Peyer's patch (tissue), 4 donors: Measurements from ENCODE around the gene COL8A1. TPM values are rescaled to one million over a fixed set of nuclear protein-coding genes. Genes with fewer than 3 reads are reported as not detected.

ENCODE experiments used
- DNase-seq, 3 donors: peaks; one replicate each; pipeline ENCODE4 v3.0.0-alpha.2; 2017 to 2019
- H3K27ac ChIP-seq, 4 donors: fragments of 200-600 bp; sonication (generic); one replicate each; pipeline ENCODE4 v1.5.1; 2016 to 2019
- H3K27me3 ChIP-seq, 2 donors: fragments of 200-600 bp; sonication (generic); one replicate each; pipeline ENCODE4 v1.5.1; 2019
- H3K36me3 ChIP-seq, 3 donors: fragments of 200-600 bp; sonication (generic); one replicate each; pipeline ENCODE4 v1.5.1; 2016 to 2019
- H3K4me1 ChIP-seq, 4 donors: fragments of 200-600 bp; sonication (generic); one replicate each; pipeline ENCODE4 v1.5.1; 2016 to 2019
- H3K4me3 ChIP-seq, 4 donors: fragments of 200-600 bp; sonication (generic); 1 replicate in 3 of 4; 2 replicates in 1 of 4; pipeline ENCODE4 v1.5.1; 2016 to 2019; ENCODE audit warnings: mild to moderate bottlenecking in 1 of 4
- H3K9me3 ChIP-seq, 4 donors: fragments of 200-600 bp; sonication (generic); one replicate each; pipeline ENCODE4 v1.5.1; 2016 to 2019; ENCODE audit warnings: mild to moderate bottlenecking in 1 of 4
- CTCF ChIP-seq, 6 experiments: fragments of 450-650 bp in 4 of 6; fragments of 200-600 bp in 2 of 6; sonication (generic) in 1 of 6; IDR thresholded peaks; one replicate each; pipeline ENCODE4 v1.5.1; 2017 to 2019; ENCODE audit warnings: antibody characterized with exemption in 6 of 6, mild to moderate bottlenecking in 3 of 6, moderate library complexity in 1 of 6
- POLR2A ChIP-seq, 2 donors: fragments of 450-650 bp; IDR thresholded peaks; one replicate each; pipeline ENCODE4 v1.5.1; 2017; ENCODE audit warnings: antibody characterized with exemption in 2 of 2, mild to moderate bottlenecking in 2 of 2, moderate library complexity in 2 of 2
- total RNA-seq, 4 donors: library from RNA; depleted of rRNA; stranded (reverse); fragments of >200 nt; gene quantifications; one replicate each; pipeline ENCODE4 v1.1.0, GENCODE V29; 2016

Gene COL8A1
- total RNA-seq, 4 donors from 2014 or later = 2.3 to 5.3 (median 3.3) TPM; not detected in 1

- Histone ChIP-seq H3K4me1 (no peaks in the 10 kb centered on the region), H3K27me3 (no peaks in the 10 kb centered on the region), H3K36me3 (no peaks in the 10 kb centered on the region), H3K9me3 (no peaks in the 10 kb centered on the region), H3K27ac (no peak overlapping the region), H3K4me3 (no peak overlapping the region)
- DNase-seq = no peak
- TF ChIP-seq CTCF (IDR thresholded peaks at IDR 0.05) (no peak), POLR2A (IDR thresholded peaks at IDR 0.05) (no peak)
Observed at GRCh38 chr3:99662838-99663570, 24.6 kb downstream of the COL8A1 start.

- no peak for TF ChIP-seq CTCF (IDR thresholded peaks at IDR 0.05)
- H3K4me1 ChIP-seq = no peaks in the 10 kb centered on the region
- no peak overlapping the region for H3K27ac ChIP-seq
- no peaks in the 10 kb centered on the region for H3K27me3 ChIP-seq
- no peaks in the 10 kb centered on the region for H3K36me3 ChIP-seq
- DNase-seq = no peak
- no peak overlapping the region for H3K4me3 ChIP-seq
- no peaks in the 10 kb centered on the region for H3K9me3 ChIP-seq
Observed at GRCh38 chr3:99663977-99664376, 25.6 kb downstream of the COL8A1 start.

- no peaks in the 10 kb centered on the region for H3K27me3 ChIP-seq
- TF ChIP-seq POLR2A (IDR thresholded peaks at IDR 0.05) (no peak), CTCF (IDR thresholded peaks at IDR 0.05) (no peak)
- H3K9me3 ChIP-seq = no peaks in the 10 kb centered on the region
- no peak for DNase-seq
- no peak overlapping the region for H3K4me3 ChIP-seq
- H3K4me1 ChIP-seq = no peaks in the 10 kb centered on the region
- no peak overlapping the region for H3K27ac ChIP-seq
- no peaks in the 10 kb centered on the region for H3K36me3 ChIP-seq
Observed at GRCh38 chr3:99665017-99665416, 26.6 kb downstream of the COL8A1 start.

GRCh38 chr3:99666201-99666600, 27.8 kb downstream of the COL8A1 start:
- DNase-seq = no peak
- Histone ChIP-seq H3K36me3 (no peaks in the 10 kb centered on the region), H3K4me3 (no peak overlapping the region), H3K27me3 (no peaks in the 10 kb centered on the region), H3K9me3 (no peaks in the 10 kb centered on the region), H3K27ac (no peak overlapping the region), H3K4me1 (no peaks in the 10 kb centered on the region)
- no peak for TF ChIP-seq POLR2A (IDR thresholded peaks at IDR 0.05)
- no peak for TF ChIP-seq CTCF (IDR thresholded peaks at IDR 0.05)

GRCh38 chr3:99668044-99668443, 29.6 kb downstream of the COL8A1 start:
- no peak for TF ChIP-seq CTCF (IDR thresholded peaks at IDR 0.05)
- TF ChIP-seq POLR2A (IDR thresholded peaks at IDR 0.05) = no peak

More at GRCh38 chr3:99668044-99668443, 29.6 kb downstream of the COL8A1 start:
- no peak for DNase-seq
- H3K36me3 ChIP-seq = no peaks in the 10 kb centered on the region
- no peaks in the 10 kb centered on the region for H3K9me3 ChIP-seq
- no peak overlapping the region for H3K27ac ChIP-seq
- no peaks in the 10 kb centered on the region for H3K27me3 ChIP-seq
- no peaks in the 10 kb centered on the region for H3K4me1 ChIP-seq
- no peak overlapping the region for H3K4me3 ChIP-seq
